SH-SY5Y (cell line): ENCODE results near the gene IRGC.

Source experiments
- GATA2 ChIP-seq: IDR thresholded peaks from 2 replicates; pipeline ENCODE4 v1.6.1; 2011; ENCODE audit warnings: mild to moderate bottlenecking, low read depth, low read length
- GATA3 ChIP-seq: IDR thresholded peaks from 2 replicates; pipeline ENCODE4 v1.6.1; 2011; ENCODE audit warnings: low read depth, mild to moderate bottlenecking, low read length, moderate library complexity

- no peak for TF ChIP-seq GATA2
- TF ChIP-seq GATA3: no peak
These were observed 22.9 kb downstream of the IRGC start for GRCh38 chr19:43738780-43739211.
